ENCODE measurements around the gene LRIG1. TPM values are rescaled to one million over a fixed set of nuclear protein-coding genes. Genes with fewer than 3 reads are reported as not detected.

Gene LRIG1
- total RNA-seq, 1 donor from 2014 or later: 64.1 TPM

- intact Hi-C loops (cut with micrococcal nuclease): loop anchor here (1.0 kb wide), 4 partner anchors 65 to 409 kb away; partner anchors contain the start of gene LRIG1
Measured at GRCh38 chr3:66406831-66407610, 93.8 kb downstream of the LRIG1 start.

- intact Hi-C loops (cut with micrococcal nuclease): no loop called here
Measured at GRCh38 chr3:66406163-66406562, 94.7 kb downstream of the LRIG1 start.

- intact Hi-C loops (cut with micrococcal nuclease): no loop called here
Measured at GRCh38 chr3:66405701-66406091, 95.1 kb downstream of the LRIG1 start.

GRCh38 chr3:66404903-66405700, 95.7 kb downstream of the LRIG1 start:
- intact Hi-C loops (cut with micrococcal nuclease): no loop called here

- intact Hi-C loops (cut with micrococcal nuclease): no loop called here
Measured at GRCh38 chr3:66404197-66404596, 96.6 kb downstream of the LRIG1 start.

- intact Hi-C loops (cut with micrococcal nuclease): no loop called here
Measured at GRCh38 chr3:66403323-66403990, 97.4 kb downstream of the LRIG1 start.

GRCh38 chr3:66402596-66403290, 98.1 kb downstream of the LRIG1 start:
- intact Hi-C loops (cut with micrococcal nuclease): no loop called here

GRCh38 chr3:66401675-66402491, 98.9 kb downstream of the LRIG1 start:
- intact Hi-C loops (cut with micrococcal nuclease): no loop called here

- intact Hi-C loops (cut with micrococcal nuclease): no loop called here
Measured at GRCh38 chr3:66401157-66401550, 99.7 kb downstream of the LRIG1 start.

- intact Hi-C loops (cut with micrococcal nuclease): no loop called here
Measured at GRCh38 chr3:66400411-66401156, 100.2 kb downstream of the LRIG1 start.

GRCh38 chr3:66399529-66400232, 101.1 kb downstream of the LRIG1 start:
- intact Hi-C loops (cut with micrococcal nuclease): loop anchor here (10.0 kb wide), 1 partner anchor 595 kb away; the partner anchor contains the start of gene KBTBD8

- intact Hi-C loops (cut with micrococcal nuclease): loop anchor here (10.0 kb wide), 1 partner anchor 596 kb away; the partner anchor contains the start of gene KBTBD8
Measured at GRCh38 chr3:66398228-66399025, 102.4 kb downstream of the LRIG1 start.

- intact Hi-C loops (cut with micrococcal nuclease): loop anchor here (10.0 kb wide), 1 partner anchor 597 kb away; the partner anchor contains the start of gene KBTBD8
Measured at GRCh38 chr3:66397745-66398144, 103.1 kb downstream of the LRIG1 start.

- intact Hi-C loops (cut with micrococcal nuclease): loop anchor here (10.0 kb wide), 1 partner anchor 598 kb away; the partner anchor contains the start of gene KBTBD8
Measured at GRCh38 chr3:66396888-66397287, 103.9 kb downstream of the LRIG1 start.

GRCh38 chr3:66396161-66396760, 104.6 kb downstream of the LRIG1 start:
- intact Hi-C loops (cut with micrococcal nuclease): loop anchor here (10.0 kb wide), 1 partner anchor 599 kb away; the partner anchor contains the start of gene KBTBD8

GRCh38 chr3:66395635-66396034, 105.2 kb downstream of the LRIG1 start:
- intact Hi-C loops (cut with micrococcal nuclease): loop anchor here (10.0 kb wide), 1 partner anchor 599 kb away; the partner anchor contains the start of gene KBTBD8

GRCh38 chr3:66394753-66395249, 106.0 kb downstream of the LRIG1 start:
- intact Hi-C loops (cut with micrococcal nuclease): loop anchor here (1.0 to 10.0 kb wide), 4 partner anchors 106 to 600 kb away; partner anchors contain the start of genes KBTBD8 and LRIG1
